NCI-H460 (cell line): Measurements from ENCODE around the gene CDIP1. TPM values are rescaled to one million over a fixed set of nuclear protein-coding genes. Genes with fewer than 3 reads are reported as not detected.

Experiments
- DNase-seq: peaks from one replicate; pipeline ENCODE4 v3.0.0-alpha.2; 2016; ENCODE audit warnings: low read depth; ENCODE audit errors: extremely low read depth
- total RNA-seq: library from RNA; depleted of rRNA; stranded (reverse); fragments of >200 nt; shearing (Covaris generic); gene quantifications from 2 replicates; pipeline ENCODE4 v1.2.3, GENCODE V29; 2014

Gene CDIP1
- total RNA-seq, 1 experiment from 2014 or later = 5.3 TPM

- no peak for DNase-seq
These were observed 5.9 kb upstream of the CDIP1 start for GRCh38 chr16:4544473-4544872.

DNA sequence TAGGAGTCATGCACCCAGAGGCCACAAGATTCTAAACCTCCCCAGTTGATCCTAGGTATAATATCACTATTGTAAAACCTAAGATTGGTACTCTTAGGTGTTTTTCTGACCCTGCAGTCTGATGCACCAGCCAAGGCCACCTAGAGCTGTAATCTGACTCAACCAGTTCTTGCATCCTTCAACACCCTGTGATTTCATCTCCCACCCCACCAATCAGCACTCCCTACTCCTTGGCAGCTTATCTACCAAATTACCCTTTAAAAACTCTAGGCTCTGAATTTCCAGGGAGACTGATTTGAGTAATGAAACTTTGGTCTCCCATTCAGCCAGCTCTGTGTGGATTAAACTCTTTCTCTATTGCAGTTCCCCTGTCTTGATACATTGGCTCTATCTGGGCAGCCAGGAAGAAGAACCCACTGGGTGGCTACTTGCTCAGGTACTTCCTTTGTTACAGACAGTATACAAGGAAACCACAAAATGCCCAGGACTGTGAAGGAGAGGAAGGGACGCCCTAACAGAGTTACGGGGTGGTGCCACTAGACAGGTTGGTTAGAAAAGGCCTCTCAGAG lies 1.2 kb upstream of the CDIP1 start:
- DNase-seq = no peak

GRCh38 chr16:4537376-4538343 lies 913 bp downstream of the CDIP1 start:
- DNase-seq = no peak

- no peak for DNase-seq
These were observed 2.0 kb downstream of the CDIP1 start for GRCh38 chr16:4536391-4537106.

DNA sequence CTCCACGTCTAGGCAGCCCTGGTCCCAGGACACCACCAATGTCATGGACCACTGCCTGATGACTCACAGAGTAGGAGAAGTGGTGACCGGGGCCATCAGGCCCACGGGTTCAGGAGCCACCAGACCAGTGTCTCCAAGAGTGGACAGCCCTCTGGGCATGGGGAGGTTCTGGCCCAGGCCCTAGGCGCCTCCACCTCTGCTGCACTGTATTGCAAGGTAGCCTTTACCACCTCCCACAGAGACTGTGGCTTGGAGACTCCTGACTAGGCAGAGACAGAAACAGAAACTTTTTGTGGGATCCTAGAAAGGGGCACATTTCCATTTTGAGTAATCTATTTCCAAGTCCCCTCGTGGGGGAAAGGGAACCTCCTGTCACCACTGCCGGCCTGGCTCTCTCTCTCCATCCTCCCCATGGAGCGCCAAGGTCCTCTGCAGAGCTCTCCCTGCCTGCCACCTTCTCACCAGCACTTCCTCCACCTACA lies 2.9 kb downstream of the CDIP1 start:
- DNase-seq = no peak

DNA sequence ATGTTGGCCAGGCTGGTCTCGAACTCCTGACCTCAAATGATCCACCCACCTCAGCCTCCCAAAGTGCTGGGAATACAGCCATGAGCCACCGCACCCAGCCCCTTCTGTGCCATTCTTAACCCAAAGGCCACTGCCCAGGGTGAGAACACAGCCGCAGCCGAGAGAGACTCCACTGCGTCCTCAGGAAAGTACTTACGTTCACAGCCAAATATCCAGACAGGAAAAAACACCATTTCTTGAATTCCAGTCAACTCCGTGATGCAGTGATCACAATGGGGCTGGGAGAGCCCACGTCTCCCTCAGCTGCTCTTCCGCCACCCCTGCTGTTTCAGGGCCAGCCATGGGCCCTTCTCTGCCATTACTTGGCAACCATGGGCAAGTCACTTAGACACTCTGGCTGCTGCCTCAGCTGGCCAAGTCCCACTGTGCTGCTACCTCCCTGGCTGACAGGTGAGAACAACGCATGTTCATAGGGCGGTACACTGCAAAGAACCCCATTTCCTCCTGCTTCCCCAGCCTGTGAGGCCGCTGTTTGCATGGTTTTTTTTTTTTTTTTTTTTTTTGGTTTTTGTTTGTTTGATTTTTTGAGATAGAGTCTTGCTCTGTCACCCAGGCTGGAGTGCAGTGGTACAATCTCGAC lies 4.3 kb downstream of the CDIP1 start:
- no peak for DNase-seq

- DNase-seq = no peak
These were observed 5.1 kb downstream of the CDIP1 start for GRCh38 chr16:4533490-4533889.

- DNase-seq = no peak
These were observed 6.3 kb downstream of the CDIP1 start for GRCh38 chr16:4532238-4532637.

- DNase-seq = no peak
These were observed 6.8 kb downstream of the CDIP1 start for GRCh38 chr16:4531811-4532210.

- no peak for DNase-seq
These were observed 9.2 kb downstream of the CDIP1 start for GRCh38 chr16:4529085-4530060.

DNA sequence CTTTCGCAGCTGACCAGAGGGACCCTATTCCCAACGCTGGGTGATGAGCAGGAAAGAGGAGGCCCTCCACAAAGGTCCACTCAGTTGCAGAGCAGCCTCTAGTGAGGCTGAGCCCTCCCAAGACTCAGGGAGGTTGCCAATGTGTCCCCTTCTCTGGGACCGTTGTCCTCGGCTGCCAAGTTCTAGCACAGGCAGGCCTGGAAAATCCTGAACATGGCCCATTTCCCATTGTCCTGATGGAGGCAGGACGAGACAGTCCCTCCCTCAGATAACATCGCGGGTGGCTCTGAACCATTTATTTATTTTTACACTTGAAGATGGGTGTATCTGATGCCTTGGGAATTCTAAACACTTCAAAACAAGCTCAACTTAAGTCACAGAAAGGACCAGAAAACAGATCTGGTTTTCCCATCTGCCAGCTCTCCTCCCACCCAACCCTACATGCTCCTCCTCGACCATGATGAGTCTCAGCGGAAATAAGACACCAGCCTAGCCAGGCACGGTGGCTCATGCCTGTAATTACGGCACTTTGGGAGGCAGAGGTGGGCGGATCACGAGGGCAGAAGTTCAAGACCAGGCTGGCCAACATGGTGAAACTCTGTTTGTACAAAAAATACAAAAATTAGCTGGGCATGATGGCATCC lies 12.8 kb downstream of the CDIP1 start:
- no peak for DNase-seq

DNA sequence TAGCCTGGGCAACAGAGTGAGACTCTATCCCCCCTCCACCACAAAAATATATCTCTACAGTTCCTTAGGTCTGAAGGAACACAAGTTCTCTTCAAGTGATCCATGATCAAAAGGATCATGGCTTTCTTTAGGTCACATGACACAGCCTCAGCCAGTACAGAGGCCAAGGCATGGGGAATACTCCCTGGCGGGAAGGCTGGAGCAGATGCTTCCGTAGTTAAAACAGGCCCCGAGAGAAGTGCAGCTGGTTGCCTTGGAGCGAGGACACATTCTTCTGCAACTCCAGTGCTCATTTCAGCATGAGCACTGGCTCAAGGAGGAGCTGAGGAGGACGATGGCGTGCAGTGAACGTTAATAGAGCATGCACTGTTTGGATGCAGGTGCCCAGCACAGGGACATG lies 13.5 kb downstream of the CDIP1 start:
- no peak for DNase-seq

DNA sequence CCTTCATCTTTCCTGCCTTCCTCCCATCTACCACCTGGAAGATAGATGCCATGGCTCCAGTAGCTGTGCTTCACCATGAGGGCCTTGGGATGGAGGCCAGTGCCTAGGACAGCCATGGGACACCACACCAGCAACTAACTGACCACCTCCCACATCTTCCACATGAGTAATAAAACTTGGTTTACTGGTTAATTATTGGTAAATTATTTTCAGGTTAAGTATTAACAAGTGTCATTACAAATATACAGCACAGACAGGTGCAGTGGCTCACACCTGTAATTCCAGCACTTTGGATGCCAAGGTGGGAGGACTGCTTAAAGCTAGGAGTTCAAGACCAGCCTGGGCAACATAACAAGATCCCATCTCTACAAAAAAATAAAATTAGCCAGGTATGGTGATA lies 14.0 kb downstream of the CDIP1 start:
- no peak for DNase-seq

GRCh38 chr16:4523686-4524085 lies 14.9 kb downstream of the CDIP1 start:
- DNase-seq = no peak

DNA sequence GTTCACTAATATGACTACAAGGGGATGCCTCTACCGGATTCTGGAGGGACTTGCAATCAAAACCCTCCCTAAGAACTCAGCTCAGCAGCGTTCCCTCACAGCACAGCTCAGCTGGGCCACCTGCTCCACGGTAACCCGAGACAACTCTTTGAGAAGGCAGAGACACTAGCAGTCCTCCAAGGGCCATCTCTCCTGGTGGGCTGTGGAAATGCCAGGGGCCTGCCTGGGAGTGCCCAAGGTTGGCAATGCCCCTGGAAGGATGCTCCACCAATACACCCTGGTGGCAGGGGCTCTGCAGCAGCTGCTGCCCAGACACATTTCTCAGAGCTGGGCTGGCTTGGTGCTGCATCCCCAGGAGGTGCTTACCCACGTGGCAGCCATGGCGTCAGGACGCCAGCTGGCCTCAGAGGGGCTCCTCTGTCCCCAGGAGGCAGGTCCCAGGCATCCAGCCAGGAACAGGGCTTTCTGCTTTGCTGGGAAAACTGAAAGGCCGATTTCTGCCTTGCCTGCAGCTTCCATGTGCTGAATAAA lies 16.5 kb downstream of the CDIP1 start:
- no peak for DNase-seq

DNA sequence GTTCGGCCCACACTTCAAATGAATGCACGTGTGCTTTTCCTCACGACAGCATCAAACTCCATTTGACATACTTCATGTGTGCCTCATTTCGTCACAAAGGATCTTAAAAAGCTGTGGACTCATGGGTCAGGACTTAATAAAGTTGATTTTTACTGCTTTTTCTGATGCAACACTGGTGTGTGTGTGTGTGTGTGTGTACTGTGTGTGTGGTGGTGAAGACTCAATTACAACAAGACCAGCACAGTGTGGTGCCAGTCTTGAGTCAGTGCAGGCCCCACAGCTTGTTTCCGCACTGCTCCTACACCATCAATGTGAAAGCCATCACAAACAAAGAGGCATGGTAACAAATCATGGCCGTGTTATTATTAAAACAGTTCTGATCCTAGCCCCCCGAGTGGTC lies 17.7 kb downstream of the CDIP1 start:
- DNase-seq = no peak

DNA sequence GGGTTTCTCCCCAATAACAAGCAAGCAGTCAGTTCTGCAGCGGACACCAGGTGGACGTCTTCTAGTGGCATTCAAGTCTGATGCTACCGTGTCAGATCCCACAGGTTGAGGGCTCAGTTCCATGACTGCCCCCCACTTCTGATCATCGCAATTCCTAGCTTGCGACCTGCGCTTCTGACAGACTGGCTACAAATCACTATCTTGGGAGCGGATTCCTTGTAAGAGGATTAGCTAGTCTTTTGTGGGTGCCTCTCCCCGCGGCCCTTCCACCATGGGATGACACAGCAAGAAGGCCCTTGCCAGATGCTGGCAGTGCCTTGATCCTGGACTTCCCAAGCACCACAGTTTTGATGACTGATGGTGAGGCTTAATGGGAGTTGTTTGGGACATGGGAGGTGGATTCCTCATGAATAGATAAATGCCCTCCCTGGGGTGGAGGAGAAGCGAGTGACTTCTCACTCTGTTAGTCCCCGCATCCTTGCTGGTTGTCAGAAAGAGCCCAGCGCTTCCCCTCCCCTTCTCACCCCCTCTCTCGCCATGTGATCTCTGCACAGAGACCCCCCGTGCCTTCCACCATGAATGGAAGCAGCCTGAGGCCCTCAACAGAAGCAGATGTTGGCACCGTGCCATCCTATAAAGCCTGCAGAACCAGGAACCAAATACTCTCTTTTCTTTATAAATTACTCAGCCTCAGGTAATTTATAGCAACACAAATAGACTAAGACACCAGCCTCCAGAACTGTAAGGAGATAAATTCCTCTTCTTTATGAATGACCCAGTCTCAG lies 19.1 kb downstream of the CDIP1 start:
- DNase-seq = no peak
